ENCODE results near the gene NPAS3.

Gene NPAS3

DNA sequence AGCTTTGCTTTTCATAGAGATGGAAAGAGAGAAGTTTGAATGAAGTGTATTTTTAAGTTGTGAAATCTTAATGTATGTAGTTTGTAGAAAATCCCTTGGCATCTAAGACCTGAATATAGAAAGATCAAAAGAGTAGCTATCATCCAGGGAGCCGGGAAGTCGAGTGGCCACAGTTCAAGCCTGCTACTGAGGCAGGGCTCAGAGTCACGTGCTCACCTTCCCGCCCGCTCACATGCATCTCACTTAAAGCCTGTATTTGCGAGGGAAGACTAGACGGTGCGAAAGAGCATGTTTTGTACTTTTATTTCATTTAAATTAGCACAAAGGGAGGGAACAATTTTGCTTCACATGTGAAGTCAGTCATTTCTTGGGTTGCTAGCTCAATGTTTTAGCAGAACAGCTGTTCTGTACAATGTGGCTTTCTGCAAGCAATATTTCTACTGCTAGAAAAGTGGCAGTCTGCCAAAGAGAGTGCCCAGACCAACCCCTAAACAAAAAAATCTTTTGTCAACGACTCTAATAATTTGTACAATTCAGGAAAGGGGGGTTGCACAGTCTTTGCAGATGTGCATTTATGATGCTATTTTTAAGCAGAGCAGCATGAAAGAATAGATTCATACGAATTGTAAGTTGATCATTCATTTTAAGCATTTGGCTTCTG, 290.7 kb downstream of the NPAS3 start:
- no peak for DNase-seq
- TF ChIP-seq POLR2A (IDR thresholded peaks at IDR 0.05; ENCODE audit: low read length) = no peak
- TF ChIP-seq GATA1 (IDR thresholded peaks at IDR 0.05; ENCODE audit: low read depth, low read length) = no peak

DNA sequence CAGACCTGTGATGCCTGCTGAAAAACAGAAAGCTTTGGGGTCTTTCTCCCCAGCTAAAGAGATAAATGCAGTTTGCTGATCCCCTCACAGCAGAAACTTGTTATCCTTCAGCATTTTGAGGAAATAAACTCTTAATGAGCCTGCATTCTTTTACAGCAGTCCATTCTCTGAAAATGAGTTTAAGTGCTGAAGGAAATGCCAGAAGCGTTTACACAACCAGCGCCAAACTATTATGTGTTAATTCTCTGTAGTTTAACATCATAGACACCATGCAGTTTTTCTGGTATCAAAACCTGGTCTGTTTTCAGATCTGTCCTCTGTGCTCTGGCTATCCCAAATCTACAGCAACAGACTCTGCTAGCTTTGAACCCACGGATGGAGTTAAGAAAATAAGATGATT, 291.3 kb downstream of the NPAS3 start:
- DNase-seq = no peak
- TF ChIP-seq POLR2A (IDR thresholded peaks at IDR 0.05; ENCODE audit: low read length) (no peak), GATA1 (IDR thresholded peaks at IDR 0.05; ENCODE audit: low read depth, low read length) (no peak)

DNA sequence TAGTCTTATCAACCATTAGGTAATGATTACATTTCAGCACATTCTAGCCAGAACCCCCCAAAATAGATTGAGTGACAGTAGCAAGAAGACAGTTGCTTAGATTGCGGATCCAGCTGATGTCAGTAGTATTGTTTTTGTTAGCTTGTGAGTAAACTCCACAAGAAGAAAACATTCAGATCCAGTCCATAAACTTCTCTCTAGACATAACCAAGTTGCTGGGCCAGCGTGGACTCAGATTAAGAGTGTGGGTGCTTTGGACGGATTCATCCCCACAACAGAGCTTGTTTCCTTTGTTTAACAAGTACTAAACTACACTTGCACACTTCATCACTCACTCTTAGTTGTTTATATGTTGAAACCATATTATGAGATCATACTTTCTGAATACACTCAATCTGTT, 293.4 kb downstream of the NPAS3 start:
- DNase-seq = no peak
- TF ChIP-seq GATA1 (IDR thresholded peaks at IDR 0.05; ENCODE audit: low read depth, low read length) = no peak
- TF ChIP-seq POLR2A (IDR thresholded peaks at IDR 0.05; ENCODE audit: low read length) = no peak

DNA sequence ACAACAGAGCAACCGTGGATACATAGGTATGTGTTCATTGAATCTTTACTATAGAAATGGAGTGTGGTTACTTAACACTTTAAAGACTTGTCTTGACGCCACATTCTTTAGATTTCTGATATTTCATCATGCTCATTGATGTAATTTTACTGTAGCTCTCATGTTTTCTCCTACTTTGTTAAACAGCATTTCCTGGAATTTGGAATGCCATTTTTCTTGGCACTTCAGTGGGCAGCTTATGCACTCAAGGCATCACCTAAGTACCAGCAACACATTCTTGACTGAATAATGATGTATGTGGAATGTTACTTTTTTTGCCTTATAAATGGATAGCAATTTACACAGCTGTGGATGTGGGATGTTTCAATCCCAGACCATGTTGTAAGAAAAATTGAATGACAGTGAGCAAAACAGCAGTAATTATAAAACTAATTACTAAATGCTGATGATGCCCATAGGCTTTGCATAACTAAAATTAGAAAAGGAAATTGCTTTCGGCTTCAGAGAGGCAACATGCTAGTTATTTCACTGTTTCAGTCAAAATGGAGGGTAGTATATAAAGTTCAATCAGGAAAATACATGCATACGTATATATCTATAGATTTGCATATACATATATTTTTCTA, 298.5 kb downstream of the NPAS3 start:
- TF ChIP-seq GATA1 (IDR thresholded peaks at IDR 0.05; ENCODE audit: low read depth, low read length) (no peak), POLR2A (IDR thresholded peaks at IDR 0.05; ENCODE audit: low read length) (no peak)
- no peak for DNase-seq

DNA sequence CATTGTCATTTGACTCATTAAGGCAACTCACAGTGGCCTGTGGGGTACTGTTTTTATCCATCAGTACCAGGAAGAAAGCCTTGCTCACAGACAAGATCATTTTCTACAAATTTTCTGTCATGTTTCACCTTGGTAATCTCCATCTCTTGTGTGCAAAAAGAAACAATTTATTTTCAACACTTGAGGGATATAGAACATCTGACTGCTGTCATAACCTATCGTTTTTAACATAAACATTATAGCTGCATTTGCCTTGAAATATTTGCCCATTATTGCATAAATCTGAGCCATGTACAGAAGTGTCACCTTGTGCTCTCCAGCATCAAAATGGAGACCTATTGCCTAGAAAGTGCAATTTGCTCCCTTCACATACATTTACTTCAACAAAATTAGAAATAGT, 300.8 kb downstream of the NPAS3 start:
- no peak for DNase-seq
- TF ChIP-seq GATA1 (IDR thresholded peaks at IDR 0.05; ENCODE audit: low read depth, low read length) = no peak
- no peak for TF ChIP-seq POLR2A (IDR thresholded peaks at IDR 0.05; ENCODE audit: low read length)

DNA sequence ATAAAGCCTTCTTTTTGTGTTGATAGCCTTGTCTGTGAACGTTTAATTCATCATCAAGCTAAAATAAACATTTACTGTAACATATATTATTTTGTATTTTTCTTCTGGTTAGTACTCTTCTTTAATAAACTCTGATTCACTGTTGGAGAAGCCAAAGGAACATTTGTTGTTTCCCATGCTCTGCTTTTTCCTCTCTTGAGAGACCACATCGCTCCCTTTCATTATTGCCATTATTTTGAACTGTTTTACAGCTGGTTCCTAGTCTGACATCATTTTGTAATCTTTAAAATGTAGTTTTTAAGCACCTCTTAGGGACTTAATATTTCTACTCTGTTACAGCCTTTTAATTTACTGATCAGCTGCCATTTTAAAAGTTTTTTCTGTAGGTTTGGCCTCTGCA, 301.8 kb downstream of the NPAS3 start:
- TF ChIP-seq POLR2A (IDR thresholded peaks at IDR 0.05; ENCODE audit: low read length) (no peak), GATA1 (IDR thresholded peaks at IDR 0.05; ENCODE audit: low read depth, low read length) (no peak)
- DNase-seq = no peak

DNA sequence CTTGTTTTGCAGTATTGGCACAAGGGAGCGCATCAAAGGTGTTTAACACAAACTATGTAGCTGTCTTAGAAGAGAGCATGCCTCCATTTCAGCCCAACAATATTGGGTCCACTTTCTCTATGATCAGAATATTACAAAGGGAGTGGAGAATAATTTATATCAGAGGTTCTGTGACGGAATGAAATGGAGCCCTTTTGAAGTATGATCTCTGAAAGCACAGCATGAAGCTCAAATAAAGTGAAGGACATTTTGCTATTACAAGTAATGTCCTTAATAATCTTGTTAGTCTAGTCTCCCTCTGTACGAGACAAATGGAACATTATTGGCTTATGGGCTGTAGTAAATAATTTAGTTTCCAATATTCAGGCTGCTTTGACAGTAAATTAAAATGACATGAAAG, 302.7 kb downstream of the NPAS3 start:
- no peak for DNase-seq
- TF ChIP-seq POLR2A (IDR thresholded peaks at IDR 0.05; ENCODE audit: low read length) (no peak), GATA1 (IDR thresholded peaks at IDR 0.05; ENCODE audit: low read depth, low read length) (no peak)

DNA sequence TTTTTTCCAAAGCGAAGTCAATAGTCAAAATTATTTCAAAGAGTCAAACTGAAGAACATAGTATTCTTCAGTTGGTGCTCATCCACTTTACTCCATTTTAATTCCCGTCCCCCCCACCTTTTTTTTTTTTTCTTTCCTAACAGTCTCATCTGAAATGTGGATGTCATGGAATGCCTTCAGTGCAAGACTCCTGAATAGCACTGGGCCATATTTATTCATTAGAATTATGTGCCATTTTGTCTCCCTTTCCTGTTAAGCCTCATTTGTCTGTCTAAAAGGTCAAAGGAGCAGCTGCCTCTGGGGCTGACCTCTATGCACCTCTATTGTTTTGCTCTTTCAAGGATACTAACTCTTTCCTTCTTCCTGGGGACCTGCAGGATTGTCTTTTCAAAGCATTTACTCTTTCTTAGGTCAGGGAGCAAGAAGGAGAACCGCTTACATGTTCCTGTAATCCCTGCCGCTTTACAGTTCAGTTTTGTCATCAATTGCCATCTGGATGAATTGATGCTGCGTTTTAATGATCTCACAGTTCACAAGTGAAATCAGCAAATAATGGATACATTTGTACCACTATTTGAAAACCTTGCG, 310.6 kb downstream of the NPAS3 start:
- no peak for DNase-seq
- no peak for TF ChIP-seq POLR2A (IDR thresholded peaks at IDR 0.05; ENCODE audit: low read length)
- TF ChIP-seq GATA1 (IDR thresholded peaks at IDR 0.05; ENCODE audit: low read depth, low read length) = no peak

DNA sequence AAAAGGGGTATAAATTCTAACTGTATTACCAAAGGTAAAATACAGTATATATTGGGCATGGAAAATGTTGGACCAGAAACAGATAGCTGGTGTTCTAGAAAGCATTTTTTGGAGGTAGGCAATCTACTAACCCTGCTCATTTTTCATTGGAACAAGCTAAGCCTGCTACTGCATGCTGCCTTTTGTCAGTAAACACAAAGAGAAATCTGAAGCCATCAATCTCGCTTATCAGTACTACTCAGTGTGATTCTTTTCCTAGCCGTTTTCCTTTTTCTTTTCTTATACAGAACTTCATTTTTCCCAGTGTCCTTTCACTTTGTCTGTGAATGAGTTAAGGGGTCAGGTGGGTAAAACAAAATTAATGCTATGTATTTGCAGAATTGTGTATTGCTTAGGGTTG, 312.3 kb downstream of the NPAS3 start:
- TF ChIP-seq GATA1 (IDR thresholded peaks at IDR 0.05; ENCODE audit: low read depth, low read length) (no peak), POLR2A (IDR thresholded peaks at IDR 0.05; ENCODE audit: low read length) (no peak)
- DNase-seq = no peak

DNA sequence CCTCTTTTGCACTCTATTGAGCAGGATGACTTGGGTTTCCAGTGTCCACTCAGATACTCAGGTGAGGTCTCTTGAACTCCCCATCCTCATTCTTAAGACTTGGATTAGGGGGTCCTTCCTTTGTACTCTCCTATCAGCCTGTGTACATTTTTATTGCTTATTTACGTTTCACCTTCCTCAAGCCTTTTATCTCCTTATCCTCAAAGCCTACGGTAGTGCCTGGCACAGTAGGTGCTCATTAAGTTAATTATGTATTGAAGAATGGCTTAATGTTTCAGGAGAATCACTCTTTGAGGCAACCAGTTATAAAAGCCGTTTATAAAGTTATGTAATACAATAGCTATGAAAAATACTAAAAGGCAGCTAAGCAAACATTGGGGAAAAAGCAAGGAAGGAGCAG, 315.7 kb downstream of the NPAS3 start:
- TF ChIP-seq GATA1 (IDR thresholded peaks at IDR 0.05; ENCODE audit: low read depth, low read length) = no peak
- DNase-seq = no peak

DNA sequence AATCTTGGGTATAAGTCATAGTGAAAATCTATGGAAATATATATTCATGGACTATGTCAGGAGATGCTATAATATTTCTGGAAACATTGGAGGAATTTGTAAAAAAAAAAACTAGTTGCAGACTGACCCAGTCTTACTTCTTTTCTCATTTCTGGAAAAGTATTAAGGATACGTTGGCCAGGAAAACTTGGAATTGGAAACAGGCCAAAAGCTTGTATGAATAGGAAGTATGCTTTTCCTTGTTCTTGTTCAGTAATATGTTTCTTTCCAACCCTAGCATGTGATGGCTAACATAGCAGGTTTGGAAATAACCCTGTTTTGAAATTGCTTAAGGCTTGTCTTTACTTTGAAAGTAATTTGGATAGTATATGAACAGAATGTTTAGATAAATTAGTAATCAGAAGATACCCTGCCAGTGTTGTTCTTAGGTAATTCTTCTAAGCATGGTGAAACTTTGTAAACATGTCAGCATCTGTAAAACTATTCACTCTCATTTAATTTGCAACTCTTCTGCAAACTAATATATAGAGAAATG, 316.2 kb downstream of the NPAS3 start:
- no peak for DNase-seq
- no peak for TF ChIP-seq GATA1 (IDR thresholded peaks at IDR 0.05; ENCODE audit: low read depth, low read length)
- TF ChIP-seq POLR2A (IDR thresholded peaks at IDR 0.05; ENCODE audit: low read length) = no peak

DNA sequence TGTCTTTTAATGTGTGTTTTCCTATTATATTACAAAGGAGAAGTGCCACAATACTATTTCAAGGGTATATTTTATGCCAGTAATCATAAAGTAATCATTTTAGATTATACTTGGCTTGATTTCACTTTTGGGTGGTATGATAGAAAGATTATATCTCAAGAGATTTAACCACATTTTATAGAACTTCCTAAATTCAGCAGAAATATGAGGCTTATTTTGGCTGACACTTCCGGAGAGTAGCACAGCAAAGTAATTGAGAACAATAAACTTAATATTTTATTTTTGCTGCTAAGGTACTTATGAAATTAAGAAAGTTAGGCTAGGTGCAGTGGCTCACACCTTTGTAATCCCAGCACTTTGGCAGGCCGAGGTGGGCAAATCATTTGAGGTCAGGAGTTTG, 319.1 kb downstream of the NPAS3 start:
- TF ChIP-seq GATA1 (IDR thresholded peaks at IDR 0.05; ENCODE audit: low read depth, low read length) (no peak), POLR2A (IDR thresholded peaks at IDR 0.05; ENCODE audit: low read length) (no peak)
- DNase-seq = no peak

DNA sequence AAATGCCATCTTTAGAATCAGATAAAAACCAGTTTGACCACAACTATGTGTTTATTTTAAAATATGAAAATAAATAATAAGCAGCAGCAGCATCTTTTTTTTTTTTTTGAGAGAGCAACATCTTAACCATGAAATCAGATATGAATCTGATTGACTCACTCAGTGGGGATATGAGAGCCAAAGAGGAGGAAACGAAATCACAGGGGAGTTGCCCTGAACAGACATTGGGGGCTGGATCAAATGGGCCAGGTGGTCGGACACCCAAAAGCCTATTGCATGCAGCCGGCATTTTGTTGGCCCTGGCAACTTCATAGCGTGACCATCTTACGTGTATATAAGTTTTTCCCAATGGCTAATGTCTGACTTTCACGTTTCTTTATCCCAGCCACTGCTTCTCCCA, 321.1 kb downstream of the NPAS3 start:
- TF ChIP-seq GATA1 (IDR thresholded peaks at IDR 0.05; ENCODE audit: low read depth, low read length) = no peak
- TF ChIP-seq POLR2A (IDR thresholded peaks at IDR 0.05; ENCODE audit: low read length) = no peak
- DNase-seq = no peak

DNA sequence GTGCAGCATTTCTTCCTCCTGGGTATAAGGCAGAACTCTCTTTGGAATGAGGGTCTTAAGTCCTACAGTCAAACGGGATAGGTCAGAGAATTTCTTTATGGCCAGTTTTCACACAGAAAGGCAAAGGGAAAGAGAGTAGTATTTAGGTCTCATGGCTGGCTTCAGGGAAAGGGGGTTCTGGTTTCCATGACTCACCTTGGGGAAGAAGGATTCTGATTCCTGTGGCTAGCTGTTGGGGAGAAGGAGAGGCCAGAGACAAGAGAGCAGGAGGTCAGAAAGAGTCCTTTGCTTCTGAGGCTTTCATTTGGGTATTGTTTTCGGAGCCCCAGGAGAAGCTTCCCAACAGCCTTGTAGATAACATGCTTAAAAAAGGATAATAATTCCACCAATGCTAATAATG, 332.5 kb downstream of the NPAS3 start:
- TF ChIP-seq POLR2A (IDR thresholded peaks at IDR 0.05; ENCODE audit: low read length) (no peak), GATA1 (IDR thresholded peaks at IDR 0.05; ENCODE audit: low read depth, low read length) (no peak)
- DNase-seq = no peak

DNA sequence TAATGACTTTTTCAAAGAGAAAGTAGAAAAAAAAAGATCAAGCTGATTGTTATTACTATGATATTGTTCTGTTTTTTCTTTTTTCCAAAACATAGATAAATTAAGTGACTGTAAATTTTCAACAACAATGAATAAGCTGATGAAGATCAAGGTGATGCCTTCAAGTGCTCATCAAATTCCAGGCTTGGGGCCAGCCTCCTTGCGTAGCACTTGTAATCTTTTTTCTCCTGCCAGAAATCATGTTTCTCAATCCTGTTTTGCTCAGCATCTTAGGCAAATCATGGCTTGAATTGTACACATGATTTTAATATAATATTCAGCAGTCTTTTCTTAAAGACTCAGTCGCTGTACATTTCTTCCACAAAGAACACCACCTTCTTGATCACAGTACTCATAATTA, 333.2 kb downstream of the NPAS3 start:
- DNase-seq = no peak
- TF ChIP-seq GATA1 (IDR thresholded peaks at IDR 0.05; ENCODE audit: low read depth, low read length) (no peak), POLR2A (IDR thresholded peaks at IDR 0.05; ENCODE audit: low read length) (no peak)

Data from erythroblast (primary cell).